ENCODE measurements around the gene RNF217. TPM values are rescaled to one million over a fixed set of nuclear protein-coding genes. Genes with fewer than 3 reads are reported as not detected.
A peak's percentile ranks its signal among the peaks of the same experiment; 100 is the strongest.
"Not testable (repeated sequence)": the region's sequence is repeated elsewhere in the genome, so short reads cannot be mapped to it uniquely, and the experiment has no call there.

RNF217 gene, protein sequence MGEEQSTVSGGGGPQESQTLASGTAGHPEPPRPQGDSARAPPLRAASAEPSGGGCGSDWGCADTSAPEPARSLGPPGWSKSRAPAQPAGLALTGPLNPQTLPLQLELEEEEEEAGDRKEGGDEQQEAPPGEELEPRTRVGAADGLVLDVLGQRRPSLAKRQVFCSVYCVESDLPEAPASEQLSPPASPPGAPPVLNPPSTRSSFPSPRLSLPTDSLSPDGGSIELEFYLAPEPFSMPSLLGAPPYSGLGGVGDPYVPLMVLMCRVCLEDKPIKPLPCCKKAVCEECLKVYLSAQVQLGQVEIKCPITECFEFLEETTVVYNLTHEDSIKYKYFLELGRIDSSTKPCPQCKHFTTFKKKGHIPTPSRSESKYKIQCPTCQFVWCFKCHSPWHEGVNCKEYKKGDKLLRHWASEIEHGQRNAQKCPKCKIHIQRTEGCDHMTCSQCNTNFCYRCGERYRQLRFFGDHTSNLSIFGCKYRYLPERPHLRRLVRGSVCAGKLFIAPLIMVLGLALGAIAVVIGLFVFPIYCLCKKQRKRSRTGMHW
- total RNA-seq, result 10 to 100 TPM; 10.4 to 32.7 (median 16.1) TPM
- 1 to 10 TPM; 1.9 to 4.3 (median 2.9) TPM for polyA plus RNA-seq
- long read RNA-seq, donor 1, full-length matches to known transcripts, result 1 of 1 reads
- long read RNA-seq, donor 1, partial matches to known transcripts, result 0 of 1 reads
- long read RNA-seq, donor 1, other reads (novel, unspliced or antisense), result 0 of 1 reads
- long read RNA-seq, donor 2, full-length matches to known transcripts, result 2 of 2 reads
- long read RNA-seq, donor 2, partial matches to known transcripts, result 0 of 2 reads
- long read RNA-seq, donor 2, other reads (novel, unspliced or antisense), result 0 of 2 reads
- long read RNA-seq, donor 3, result 0 reads
- long read RNA-seq, donor 4, result 0 reads
- long read RNA-seq, donor 5, full-length matches to known transcripts, result 1 of 1 reads
- long read RNA-seq, donor 5, partial matches to known transcripts, result 0 of 1 reads
- long read RNA-seq, donor 5, other reads (novel, unspliced or antisense), result 0 of 1 reads
- long read RNA-seq, donor 6, full-length matches to known transcripts, result 1 of 1 reads
- long read RNA-seq, donor 6, partial matches to known transcripts, result 0 of 1 reads
- long read RNA-seq, donor 6, other reads (novel, unspliced or antisense), result 0 of 1 reads
- long read RNA-seq, donor 7, full-length matches to known transcripts, result 3 of 3 reads
- long read RNA-seq, donor 7, partial matches to known transcripts, result 0 of 3 reads
- long read RNA-seq, donor 7, other reads (novel, unspliced or antisense), result 0 of 3 reads
- long read RNA-seq, donor 8, full-length matches to known transcripts, result 1 of 1 reads
- long read RNA-seq, donor 8, partial matches to known transcripts, result 0 of 1 reads
- long read RNA-seq, donor 8, other reads (novel, unspliced or antisense), result 0 of 1 reads
- long read RNA-seq, donor 9, partial matches to known transcripts, result 0 of 1 reads
- long read RNA-seq, donor 9, other reads (novel, unspliced or antisense), result 0 of 1 reads
- long read RNA-seq, donor 10, result 0 reads

DNA sequence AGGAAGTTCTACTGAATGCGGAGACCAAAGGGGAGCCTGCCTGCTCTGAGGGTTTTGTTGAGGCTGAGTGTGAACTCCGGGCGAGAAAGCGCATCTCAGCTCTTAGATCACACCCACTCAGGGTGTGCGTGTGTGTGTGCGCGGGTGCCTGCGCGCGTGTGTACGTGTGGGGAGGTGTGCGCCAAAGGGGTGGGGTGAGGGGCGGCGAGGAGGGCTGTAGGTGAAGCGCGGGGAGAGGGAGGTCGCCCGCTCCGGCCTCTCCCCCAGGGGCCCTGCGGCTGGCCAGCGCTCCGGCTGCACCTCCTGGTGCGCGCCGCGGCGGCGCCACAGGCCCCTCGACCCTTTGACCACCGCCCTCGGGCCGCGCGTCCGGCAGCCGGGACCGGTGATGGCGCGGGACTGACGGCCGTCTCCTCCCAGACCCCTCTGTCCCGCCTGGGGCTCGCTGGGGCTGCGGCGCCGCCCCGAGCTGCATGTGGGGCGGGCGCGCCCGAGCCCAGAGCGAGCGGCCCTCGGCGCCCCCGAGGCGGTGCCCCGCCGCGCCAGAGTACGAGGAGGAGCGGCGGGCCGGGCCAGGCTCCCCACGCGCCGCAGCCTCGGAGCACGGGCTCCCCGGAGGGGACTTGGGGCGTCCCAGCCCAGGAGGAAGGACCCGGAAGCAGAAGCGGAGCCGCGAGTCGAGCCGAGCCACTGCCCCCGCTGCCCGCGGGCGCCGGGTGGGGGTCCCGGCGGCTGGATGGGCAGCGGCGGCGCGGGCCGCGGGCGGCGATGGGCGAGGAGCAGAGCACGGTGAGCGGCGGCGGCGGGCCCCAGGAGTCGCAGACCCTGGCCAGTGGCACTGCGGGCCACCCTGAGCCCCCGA is at the start of gene RNF217:
TSS of gene RNF217 (plus strand) at position 661 of the 862 bp plus-strand sequence. CDS start at position 769, 108 bp downstream.
- no peaks in the 10 kb centered on the region for H3K9me3 ChIP-seq
- no peaks in the 10 kb centered on the region for H3K36me3 ChIP-seq
- TF ChIP-seq POLR2AphosphoS5 (IDR thresholded peaks at IDR 0.05) (peak; percentile 31 to 65 (median 36)), EP300 (IDR thresholded peaks at IDR 0.05) (no peak), POLR2A (IDR thresholded peaks at IDR 0.05) (no peak)
- TF ChIP-seq, protein P1, sequence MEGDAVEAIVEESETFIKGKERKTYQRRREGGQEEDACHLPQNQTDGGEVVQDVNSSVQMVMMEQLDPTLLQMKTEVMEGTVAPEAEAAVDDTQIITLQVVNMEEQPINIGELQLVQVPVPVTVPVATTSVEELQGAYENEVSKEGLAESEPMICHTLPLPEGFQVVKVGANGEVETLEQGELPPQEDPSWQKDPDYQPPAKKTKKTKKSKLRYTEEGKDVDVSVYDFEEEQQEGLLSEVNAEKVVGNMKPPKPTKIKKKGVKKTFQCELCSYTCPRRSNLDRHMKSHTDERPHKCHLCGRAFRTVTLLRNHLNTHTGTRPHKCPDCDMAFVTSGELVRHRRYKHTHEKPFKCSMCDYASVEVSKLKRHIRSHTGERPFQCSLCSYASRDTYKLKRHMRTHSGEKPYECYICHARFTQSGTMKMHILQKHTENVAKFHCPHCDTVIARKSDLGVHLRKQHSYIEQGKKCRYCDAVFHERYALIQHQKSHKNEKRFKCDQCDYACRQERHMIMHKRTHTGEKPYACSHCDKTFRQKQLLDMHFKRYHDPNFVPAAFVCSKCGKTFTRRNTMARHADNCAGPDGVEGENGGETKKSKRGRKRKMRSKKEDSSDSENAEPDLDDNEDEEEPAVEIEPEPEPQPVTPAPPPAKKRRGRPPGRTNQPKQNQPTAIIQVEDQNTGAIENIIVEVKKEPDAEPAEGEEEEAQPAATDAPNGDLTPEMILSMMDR (IDR thresholded peaks at IDR 0.05), result no peak
- 0 to 2% (median 1%) methylated on average over 12 to 101 of the region's 101 CpGs for WGBS, 5 donors
- peak; percentile 55 to 89 for DNase-seq
- peak within 1 kb of the TSS; percentile 90 to 96 (median 96) for H3K27ac ChIP-seq
- H3K4me1 ChIP-seq, result peaks cover 0 to 48% (median 22%) of the 10 kb centered on the region in 4 donors
- H3K4me3 ChIP-seq, result peak within 1 kb of the TSS; percentile 79 to 89 (median 82)
- intact Hi-C loops (cut with DNase I; ENCODE audit: low total_unique reads), result no loop called here
- no peaks in the 10 kb centered on the region for H3K27me3 ChIP-seq

DNA sequence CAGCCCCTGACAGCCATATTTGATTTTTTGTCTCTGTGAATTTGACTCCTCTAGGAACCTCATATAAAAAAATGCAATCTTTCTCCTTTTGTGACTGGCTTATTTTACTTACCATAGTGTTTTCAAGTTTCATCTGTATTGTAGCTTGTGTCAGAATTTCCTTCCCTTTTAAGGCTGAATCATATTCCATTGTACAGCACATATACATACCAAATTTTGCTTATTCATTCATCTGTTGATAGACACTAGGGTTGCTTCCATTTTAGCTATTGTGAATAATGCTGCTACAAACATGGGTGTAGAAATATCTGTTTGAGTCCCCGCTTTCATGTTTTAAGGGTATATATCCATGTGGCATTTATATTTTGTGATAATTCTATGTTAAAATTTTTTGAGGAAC is 49.2 kb upstream of the RNF217 start:
- H3K27ac ChIP-seq, result no peak overlapping the region
- 93 to 100% (median 97%) methylated on average over 1 of the region's 1 CpG for WGBS, 5 donors
- intact Hi-C loops (cut with DNase I; ENCODE audit: low total_unique reads), result no loop called here
- H3K9me3 ChIP-seq, result no peaks in the 10 kb centered on the region
- no peak overlapping the region for H3K4me3 ChIP-seq
- TF ChIP-seq POLR2A (IDR thresholded peaks at IDR 0.05) (no peak), POLR2AphosphoS5 (IDR thresholded peaks at IDR 0.05) (no peak), EP300 (IDR thresholded peaks at IDR 0.05) (no peak)
- TF ChIP-seq, protein P1 (IDR thresholded peaks at IDR 0.05), result no peak
- H3K36me3 ChIP-seq, result no peaks in the 10 kb centered on the region
- H3K27me3 ChIP-seq, result no peaks in the 10 kb centered on the region
- no peak for DNase-seq
- no peaks in the 10 kb centered on the region for H3K4me1 ChIP-seq

DNA sequence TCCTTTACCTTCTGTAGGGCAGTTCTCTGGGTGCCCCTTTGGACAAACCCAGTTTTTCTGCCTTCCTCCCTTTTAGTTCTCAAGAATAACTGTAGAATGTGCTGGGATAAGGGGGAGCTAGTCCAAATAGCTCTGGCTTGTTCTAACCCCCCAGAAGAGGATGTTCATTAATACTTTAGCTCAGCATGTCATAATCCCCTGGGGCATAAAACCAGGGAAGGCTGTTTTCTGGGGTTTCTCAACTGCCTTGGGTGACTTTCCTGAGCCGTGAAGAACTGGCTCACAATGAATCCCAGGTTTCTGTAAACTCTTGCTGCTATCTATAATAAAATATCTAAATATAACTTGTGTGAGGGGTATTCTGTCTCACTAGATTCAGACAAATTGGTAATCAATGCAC is 44.5 kb upstream of the RNF217 start:
- intact Hi-C loops (cut with DNase I; ENCODE audit: low total_unique reads), result no loop called here
- no peak overlapping the region for H3K27ac ChIP-seq
- H3K4me1 ChIP-seq, result no peaks in the 10 kb centered on the region

DNA sequence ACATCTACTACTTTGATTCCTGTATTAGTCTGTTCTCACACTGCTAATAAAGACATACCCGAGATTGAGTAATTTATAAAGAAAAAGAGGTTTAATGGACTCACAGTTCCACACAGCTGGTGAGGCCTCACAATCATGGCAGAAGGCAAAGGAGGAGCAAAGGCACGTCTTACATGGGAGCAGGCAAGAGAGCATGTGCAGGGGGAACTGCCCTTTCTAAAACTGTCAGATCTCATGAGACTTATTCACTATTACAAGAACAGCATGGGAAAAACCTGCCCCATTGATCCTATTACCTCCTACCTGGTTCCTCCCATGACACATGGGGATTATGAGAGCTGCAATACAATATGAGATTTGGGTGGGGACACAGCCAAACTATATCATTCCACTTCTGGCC is 42.5 kb upstream of the RNF217 start:
- H3K9me3 ChIP-seq, result peaks cover 0 to 12% (median 4%) of the 10 kb centered on the region in 4 donors
- H3K27me3 ChIP-seq; DNase-seq; H3K4me3 ChIP-seq; intact Hi-C loops (cut with DNase I; ENCODE audit: low total_unique reads); H3K36me3 ChIP-seq; H3K4me1 ChIP-seq; H3K27ac ChIP-seq: not testable (repeated sequence)
- 89 to 98% (median 90%) methylated on average over 2 of the region's 2 CpGs for WGBS, 5 donors

More for the DNA sequence above, 44.5 kb upstream of the RNF217 start:
- Histone ChIP-seq H3K9me3 (peaks cover 0 to 12% (median 4%) of the 10 kb centered on the region in 4 donors), H3K27me3 (no peaks in the 10 kb centered on the region), H3K36me3 (no peaks in the 10 kb centered on the region), H3K4me3 (no peak overlapping the region)
- 83 to 97% (median 91%) methylated on average over 1 of the region's 1 CpG for WGBS, 5 donors
- TF ChIP-seq POLR2A (IDR thresholded peaks at IDR 0.05) (no peak), POLR2AphosphoS5 (IDR thresholded peaks at IDR 0.05) (no peak), EP300 (IDR thresholded peaks at IDR 0.05) (no peak)
- TF ChIP-seq, protein P1 (IDR thresholded peaks at IDR 0.05), result no peak
- DNase-seq, result no peak
